ENCODE data around the gene ZNF429.
"Not testable (repeated sequence)": the region's sequence is repeated elsewhere in the genome, so short reads cannot be mapped to it uniquely, and the experiment has no call there.

The ZNF429 gene

DNA sequence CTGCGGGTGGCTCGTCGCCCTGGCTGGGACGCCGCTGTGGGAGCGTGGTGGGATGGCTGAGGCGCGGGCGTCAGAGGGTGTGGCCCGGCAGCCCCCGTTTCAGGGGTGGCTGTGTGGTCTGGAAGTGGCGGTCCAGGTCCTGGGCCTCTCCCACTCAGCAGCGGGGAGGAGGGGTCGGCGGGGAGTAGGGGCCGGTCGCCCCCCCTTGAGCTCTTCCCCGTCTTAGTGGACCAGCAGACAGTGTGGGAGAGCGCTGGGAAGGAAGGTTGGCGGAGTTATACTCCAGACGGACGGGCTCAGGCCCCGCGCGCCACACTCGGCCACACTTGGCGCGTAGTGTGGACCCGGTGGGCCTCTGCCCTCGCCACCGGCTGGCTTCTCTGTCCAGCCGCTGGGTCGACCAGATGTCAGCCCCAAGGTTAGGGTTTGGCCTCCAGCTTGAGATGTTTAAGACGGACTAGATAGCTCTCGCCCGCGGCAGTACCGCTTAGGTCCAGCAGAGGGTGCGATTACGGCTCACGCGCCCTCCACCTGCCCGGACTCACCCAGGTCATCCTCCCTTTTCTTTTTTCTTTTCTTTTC lies 21.7 kb upstream of the ZNF429 start:
- H3K4me1 ChIP-seq (ENCODE audit: control insufficient read depth, insufficient read depth, low read length, unreplicated experiment), result no peaks in the 10 kb centered on the region
- no peaks in the 10 kb centered on the region for H3K27me3 ChIP-seq (ENCODE audit: insufficient read depth, low read length)
- H3K36me3 ChIP-seq (ENCODE audit: insufficient read depth, low read length), result no peaks in the 10 kb centered on the region
- H2AFZ ChIP-seq (ENCODE audit: low read length, unreplicated experiment), result no peak overlapping the region
- no peaks in the 10 kb centered on the region for H3K79me2 ChIP-seq (ENCODE audit: control insufficient read depth, insufficient read depth, low read length, unreplicated experiment)
- no peak overlapping the region for H3K27ac ChIP-seq (ENCODE audit: low read depth, low read length)
- no peak overlapping the region for H3K4me3 ChIP-seq (ENCODE audit: low read depth, low read length)

DNA sequence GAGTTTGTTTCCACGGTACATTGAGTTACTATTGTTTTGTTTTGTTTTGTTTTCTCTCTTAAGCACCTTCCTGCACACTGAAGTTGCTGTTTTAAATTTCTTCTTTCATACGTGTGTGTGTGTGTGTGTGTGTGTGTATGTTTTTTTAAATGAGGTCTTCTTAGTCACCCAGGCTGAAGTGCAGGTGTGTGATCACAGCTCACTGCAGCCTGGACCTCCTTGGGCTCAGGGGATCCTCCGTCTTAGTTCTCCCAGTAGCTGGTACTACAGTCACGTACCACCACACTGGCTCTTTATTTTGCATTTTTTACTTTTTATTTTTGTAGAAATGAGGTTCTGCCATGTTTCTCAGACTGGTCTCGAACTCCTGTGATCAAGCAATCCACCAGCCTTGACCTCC lies 20.8 kb upstream of the ZNF429 start:
- Histone ChIP-seq H2AFZ (ENCODE audit: low read length, unreplicated experiment) (no peak overlapping the region), H3K4me3 (ENCODE audit: low read depth, low read length) (no peak overlapping the region), H3K27ac (ENCODE audit: low read depth, low read length) (no peak overlapping the region), H3K4me1 (ENCODE audit: control insufficient read depth, insufficient read depth, low read length, unreplicated experiment) (no peaks in the 10 kb centered on the region), H3K36me3 (ENCODE audit: insufficient read depth, low read length) (no peaks in the 10 kb centered on the region), H3K27me3 (ENCODE audit: insufficient read depth, low read length) (no peaks in the 10 kb centered on the region), H3K79me2 (ENCODE audit: control insufficient read depth, insufficient read depth, low read length, unreplicated experiment) (no peaks in the 10 kb centered on the region)

DNA sequence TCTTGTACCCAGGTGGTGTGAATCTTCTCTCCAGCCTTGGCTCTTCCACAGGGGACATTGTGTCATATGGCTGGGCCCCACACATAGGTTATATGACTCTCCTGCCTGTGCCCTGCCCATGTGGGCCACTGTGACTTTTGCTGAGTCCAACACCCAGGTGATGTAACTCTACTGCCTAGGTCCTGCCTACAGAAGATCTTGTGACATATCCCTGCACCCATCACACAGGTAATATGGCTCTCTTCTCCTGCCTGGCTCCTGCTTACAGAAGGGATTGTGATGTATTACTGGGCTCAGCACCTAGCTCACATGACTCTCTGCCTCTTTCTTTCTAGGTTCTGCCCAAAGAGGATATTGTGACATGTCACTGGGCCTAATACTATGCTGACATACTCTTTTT lies 19.5 kb upstream of the ZNF429 start:
- H3K79me2 ChIP-seq (ENCODE audit: control insufficient read depth, insufficient read depth, low read length, unreplicated experiment), result no peaks in the 10 kb centered on the region
- H3K27me3 ChIP-seq (ENCODE audit: insufficient read depth, low read length), result no peaks in the 10 kb centered on the region
- no peak overlapping the region for H2AFZ ChIP-seq (ENCODE audit: low read length, unreplicated experiment)
- no peak overlapping the region for H3K4me3 ChIP-seq (ENCODE audit: low read depth, low read length)
- no peak overlapping the region for H3K27ac ChIP-seq (ENCODE audit: low read depth, low read length)
- no peaks in the 10 kb centered on the region for H3K4me1 ChIP-seq (ENCODE audit: control insufficient read depth, insufficient read depth, low read length, unreplicated experiment)
- H3K36me3 ChIP-seq (ENCODE audit: insufficient read depth, low read length), result no peaks in the 10 kb centered on the region

DNA sequence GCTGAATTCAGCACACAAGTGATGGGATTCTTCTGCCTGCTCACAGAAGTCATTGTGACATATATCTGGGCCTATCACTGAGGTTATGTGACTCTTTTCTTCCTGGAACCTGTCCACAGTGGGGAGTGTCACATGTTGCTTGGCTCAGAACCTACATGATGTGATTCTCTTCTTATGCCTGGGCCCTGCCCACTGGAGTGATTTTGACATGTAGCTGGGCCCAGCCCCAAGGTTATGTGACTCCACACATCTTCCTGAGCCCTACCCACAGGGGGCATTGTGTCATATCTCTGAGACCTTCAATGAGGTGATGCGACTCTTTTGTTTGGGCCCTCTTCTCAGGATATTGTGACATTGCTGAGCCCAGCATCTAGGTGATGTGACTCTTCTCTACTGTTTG lies 17.4 kb upstream of the ZNF429 start:
- no peaks in the 10 kb centered on the region for H3K79me2 ChIP-seq (ENCODE audit: control insufficient read depth, insufficient read depth, low read length, unreplicated experiment)
- H3K36me3 ChIP-seq (ENCODE audit: insufficient read depth, low read length), result no peaks in the 10 kb centered on the region
- no peak overlapping the region for H3K27ac ChIP-seq (ENCODE audit: low read depth, low read length)
- no peak overlapping the region for H3K4me3 ChIP-seq (ENCODE audit: low read depth, low read length)
- no peaks in the 10 kb centered on the region for H3K27me3 ChIP-seq (ENCODE audit: insufficient read depth, low read length)
- H2AFZ ChIP-seq (ENCODE audit: low read length, unreplicated experiment), result no peak overlapping the region
- H3K4me1 ChIP-seq (ENCODE audit: control insufficient read depth, insufficient read depth, low read length, unreplicated experiment), result no peaks in the 10 kb centered on the region

DNA sequence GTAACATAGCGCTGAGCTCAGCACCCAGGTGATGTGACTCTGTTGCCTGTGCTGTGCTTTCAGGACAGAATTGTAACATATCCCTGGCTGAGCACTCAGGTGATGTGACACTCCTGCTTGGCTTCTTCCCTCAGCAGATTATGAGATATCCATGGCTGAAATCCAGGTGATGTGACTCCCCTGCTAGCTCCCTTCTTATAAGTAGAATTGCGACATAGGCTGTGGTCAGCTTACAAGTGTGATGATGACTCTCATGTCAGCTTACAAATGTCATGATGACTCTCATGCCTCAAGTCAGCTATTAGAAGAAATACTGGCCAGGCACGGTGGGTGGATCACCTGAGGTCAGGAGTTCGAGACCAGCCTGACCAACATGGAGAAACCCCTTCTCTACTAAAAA lies 14.3 kb upstream of the ZNF429 start:
- Histone ChIP-seq H3K4me1 (ENCODE audit: control insufficient read depth, insufficient read depth, low read length, unreplicated experiment) (no peaks in the 10 kb centered on the region), H2AFZ (ENCODE audit: low read length, unreplicated experiment) (no peak overlapping the region), H3K36me3 (ENCODE audit: insufficient read depth, low read length) (no peaks in the 10 kb centered on the region), H3K79me2 (ENCODE audit: control insufficient read depth, insufficient read depth, low read length, unreplicated experiment) (no peaks in the 10 kb centered on the region), H3K27me3 (ENCODE audit: insufficient read depth, low read length) (no peaks in the 10 kb centered on the region), H3K4me3 (ENCODE audit: low read depth, low read length) (no peak overlapping the region), H3K27ac (ENCODE audit: low read depth, low read length) (no peak overlapping the region)

DNA sequence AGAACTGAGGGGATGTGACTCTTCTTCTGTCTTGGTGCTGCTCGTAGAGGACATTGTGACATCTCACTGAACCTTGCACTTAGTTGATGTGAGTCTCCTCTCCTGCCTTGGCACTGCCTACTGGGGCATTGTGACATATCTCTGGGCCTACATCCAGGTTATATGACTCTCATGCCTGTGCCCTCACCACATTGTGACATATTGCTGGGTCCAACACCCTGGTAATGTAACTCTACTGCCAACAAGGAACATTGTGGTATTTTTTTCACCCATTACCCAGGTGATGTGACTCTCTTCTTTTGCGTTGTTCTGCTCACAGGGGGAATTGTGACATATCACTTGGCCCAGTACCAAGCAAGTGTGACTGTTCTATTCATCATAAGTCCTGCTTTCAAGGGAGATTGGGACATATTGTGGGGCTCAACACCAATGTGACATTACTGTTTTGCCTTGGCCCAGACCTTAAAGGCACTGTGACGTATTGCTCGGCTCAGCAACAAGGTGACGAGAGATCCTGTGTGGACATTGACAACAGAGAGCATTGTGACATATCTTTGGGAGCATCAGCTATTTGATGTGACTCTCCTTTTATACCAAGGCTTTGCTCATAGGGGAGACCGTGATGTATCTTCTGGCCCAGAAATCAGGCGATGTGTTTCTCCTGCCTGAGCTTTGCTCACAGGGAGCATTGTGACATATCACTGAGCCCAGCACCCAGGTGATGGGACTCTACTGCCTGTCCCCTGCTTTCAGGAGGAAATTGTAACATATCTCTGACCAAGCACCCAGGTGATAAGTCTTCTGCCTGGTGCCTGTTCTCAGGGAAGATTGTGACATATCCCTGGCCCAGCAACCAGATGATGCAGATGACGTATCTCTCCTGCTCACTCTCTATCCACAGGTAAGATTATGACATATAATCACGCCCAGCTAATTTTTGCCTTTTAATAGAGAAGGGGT lies 12.2 kb upstream of the ZNF429 start:
- Histone ChIP-seq H3K4me1 (ENCODE audit: control insufficient read depth, insufficient read depth, low read length, unreplicated experiment) (no peaks in the 10 kb centered on the region), H3K36me3 (ENCODE audit: insufficient read depth, low read length) (no peaks in the 10 kb centered on the region), H3K4me3 (ENCODE audit: low read depth, low read length) (no peak overlapping the region), H2AFZ (ENCODE audit: low read length, unreplicated experiment) (no peak overlapping the region), H3K27ac (ENCODE audit: low read depth, low read length) (no peak overlapping the region), H3K79me2 (ENCODE audit: control insufficient read depth, insufficient read depth, low read length, unreplicated experiment) (no peaks in the 10 kb centered on the region), H3K27me3 (ENCODE audit: insufficient read depth, low read length) (no peaks in the 10 kb centered on the region)

DNA sequence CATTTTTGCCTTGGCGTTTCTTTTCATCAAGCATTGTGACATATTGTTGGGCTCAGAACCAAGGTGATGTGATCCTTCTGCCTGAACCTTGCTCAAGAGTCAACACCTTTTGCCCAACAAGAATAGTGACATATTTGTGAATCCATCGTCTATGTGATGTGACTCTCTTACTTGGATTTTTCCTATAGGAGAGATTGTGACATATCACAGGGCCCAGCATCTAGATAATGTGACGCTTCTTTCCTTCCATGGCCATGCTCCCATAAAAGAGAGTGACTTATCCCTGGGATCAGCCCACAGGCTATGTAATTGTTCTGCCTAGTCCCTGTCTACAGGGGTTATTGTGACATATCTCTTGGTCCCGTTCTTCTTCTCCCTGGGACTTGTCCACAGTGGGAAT lies 8.5 kb upstream of the ZNF429 start:
- no peaks in the 10 kb centered on the region for H3K36me3 ChIP-seq (ENCODE audit: insufficient read depth, low read length)
- H3K4me1 ChIP-seq (ENCODE audit: control insufficient read depth, insufficient read depth, low read length, unreplicated experiment), result no peaks in the 10 kb centered on the region
- no peaks in the 10 kb centered on the region for H3K79me2 ChIP-seq (ENCODE audit: control insufficient read depth, insufficient read depth, low read length, unreplicated experiment)
- no peak overlapping the region for H3K4me3 ChIP-seq (ENCODE audit: low read depth, low read length)
- H2AFZ ChIP-seq (ENCODE audit: low read length, unreplicated experiment), result no peak overlapping the region
- H3K27me3 ChIP-seq (ENCODE audit: insufficient read depth, low read length), result no peaks in the 10 kb centered on the region
- no peak overlapping the region for H3K27ac ChIP-seq (ENCODE audit: low read depth, low read length)

DNA sequence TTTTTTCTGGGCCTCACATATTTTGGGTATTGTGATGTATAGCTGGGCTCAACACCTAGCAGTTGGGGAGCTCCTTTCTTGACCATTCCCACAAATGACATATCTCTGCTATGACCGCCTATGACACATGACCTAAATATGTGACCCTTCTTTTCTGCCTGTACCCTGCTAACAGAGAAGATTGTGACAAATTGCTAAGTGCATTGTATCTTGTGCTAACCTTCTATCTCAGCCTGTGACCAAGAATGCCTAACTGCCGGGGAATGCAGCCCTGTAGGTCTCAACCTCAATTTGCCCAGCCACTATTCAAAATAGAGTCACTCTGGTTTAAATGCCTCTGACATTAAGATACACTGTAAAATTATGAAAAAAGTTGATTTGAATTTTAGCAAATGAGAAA lies 6.8 kb upstream of the ZNF429 start:
- H3K79me2 ChIP-seq (ENCODE audit: control insufficient read depth, insufficient read depth, low read length, unreplicated experiment), result no peaks in the 10 kb centered on the region
- H3K4me1 ChIP-seq (ENCODE audit: control insufficient read depth, insufficient read depth, low read length, unreplicated experiment), result no peaks in the 10 kb centered on the region
- H3K4me3 ChIP-seq (ENCODE audit: low read depth, low read length), result no peak overlapping the region
- H3K27ac ChIP-seq (ENCODE audit: low read depth, low read length), result no peak overlapping the region
- H2AFZ ChIP-seq (ENCODE audit: low read length, unreplicated experiment), result no peak overlapping the region
- no peaks in the 10 kb centered on the region for H3K27me3 ChIP-seq (ENCODE audit: insufficient read depth, low read length)
- no peaks in the 10 kb centered on the region for H3K36me3 ChIP-seq (ENCODE audit: insufficient read depth, low read length)

DNA sequence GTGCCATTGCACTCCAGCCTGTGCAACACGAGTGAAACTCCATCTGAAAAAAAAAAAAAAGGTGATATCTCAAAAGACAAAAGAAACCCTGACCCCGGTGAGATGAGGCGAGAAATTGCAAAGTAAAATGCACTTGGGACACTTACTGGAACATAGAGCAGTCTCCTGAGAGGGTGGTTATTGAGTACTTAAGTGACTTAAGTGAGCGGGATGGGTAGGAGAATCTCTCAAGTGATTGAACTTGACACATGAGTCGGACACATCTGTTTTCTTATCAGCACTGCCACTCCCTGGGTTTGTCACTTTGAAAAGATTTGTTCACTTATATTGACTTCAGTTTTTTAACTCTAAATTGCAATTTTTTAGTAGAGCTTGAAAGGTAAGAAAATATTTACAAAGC lies 2.8 kb downstream of the ZNF429 start:
- Histone ChIP-seq H3K4me3 (ENCODE audit: low read depth, low read length) (no peak overlapping the region), H3K4me1 (ENCODE audit: control insufficient read depth, insufficient read depth, low read length, unreplicated experiment) (no peaks in the 10 kb centered on the region), H3K27me3 (ENCODE audit: insufficient read depth, low read length) (no peaks in the 10 kb centered on the region), H3K36me3 (ENCODE audit: insufficient read depth, low read length) (peaks cover 14% of the 10 kb centered on the region), H3K27ac (ENCODE audit: low read depth, low read length) (no peak overlapping the region), H2AFZ (ENCODE audit: low read length, unreplicated experiment) (no peak overlapping the region), H3K79me2 (ENCODE audit: control insufficient read depth, insufficient read depth, low read length, unreplicated experiment) (peaks cover 25% of the 10 kb centered on the region)

DNA sequence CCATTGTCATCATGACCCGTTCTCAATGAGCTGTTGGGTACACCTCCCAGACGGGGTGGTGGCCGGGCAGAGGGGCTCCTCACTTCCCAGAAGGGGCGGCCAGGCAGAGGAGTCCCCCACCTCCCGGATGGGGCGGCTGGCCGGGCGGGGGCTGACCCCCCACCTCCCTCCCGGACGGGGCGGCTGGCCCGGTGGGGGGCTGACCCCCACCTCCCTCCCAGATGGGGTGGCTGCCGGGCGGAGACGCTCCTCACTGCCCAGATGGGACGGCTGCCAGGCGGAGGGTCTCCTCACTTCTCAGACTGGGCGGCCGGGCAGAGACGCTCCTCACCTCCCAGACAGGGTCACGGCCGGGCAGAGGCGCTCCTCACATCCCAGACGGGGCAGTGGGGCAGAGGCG lies 5.7 kb downstream of the ZNF429 start:
- H3K79me2 ChIP-seq (ENCODE audit: control insufficient read depth, insufficient read depth, low read length, unreplicated experiment), result peaks cover 23% of the 10 kb centered on the region

DNA sequence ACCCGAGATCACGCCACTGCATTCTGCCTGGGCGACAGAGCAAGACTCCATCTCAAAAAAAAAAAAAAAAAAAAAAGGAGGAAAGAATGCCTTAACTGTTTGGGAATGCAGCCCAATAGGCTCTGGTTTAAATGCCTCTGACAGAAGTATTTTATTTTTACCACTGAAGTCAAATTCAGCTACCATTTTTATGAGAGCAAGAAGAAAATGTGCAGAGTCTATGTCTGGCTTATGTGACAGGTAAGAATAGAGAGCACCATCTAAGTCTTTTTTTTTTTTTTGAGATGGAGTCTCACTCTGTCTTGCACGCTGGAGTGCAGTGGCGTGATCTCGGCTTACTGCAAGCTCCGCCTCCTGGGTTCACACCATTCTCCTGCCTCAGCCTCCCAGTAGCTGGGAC lies 7.2 kb downstream of the ZNF429 start:
- H3K27ac ChIP-seq (ENCODE audit: low read depth, low read length), result not testable (repeated sequence)

More for the DNA sequence above, 5.7 kb downstream of the ZNF429 start:
- H3K27me3 ChIP-seq (ENCODE audit: insufficient read depth, low read length); H3K4me1 ChIP-seq (ENCODE audit: control insufficient read depth, insufficient read depth, low read length, unreplicated experiment); H3K27ac ChIP-seq (ENCODE audit: low read depth, low read length); H3K4me3 ChIP-seq (ENCODE audit: low read depth, low read length); H2AFZ ChIP-seq (ENCODE audit: low read length, unreplicated experiment): not testable (repeated sequence)
- peaks cover 14% of the 10 kb centered on the region for H3K36me3 ChIP-seq (ENCODE audit: insufficient read depth, low read length)

More for the DNA sequence above, 7.2 kb downstream of the ZNF429 start:
- H2AFZ ChIP-seq (ENCODE audit: low read length, unreplicated experiment); H3K4me1 ChIP-seq (ENCODE audit: control insufficient read depth, insufficient read depth, low read length, unreplicated experiment); H3K27me3 ChIP-seq (ENCODE audit: insufficient read depth, low read length); H3K4me3 ChIP-seq (ENCODE audit: low read depth, low read length); H3K36me3 ChIP-seq (ENCODE audit: insufficient read depth, low read length): not testable (repeated sequence)
- H3K79me2 ChIP-seq (ENCODE audit: control insufficient read depth, insufficient read depth, low read length, unreplicated experiment), result peaks cover 20% of the 10 kb centered on the region

All from ACC112 (cell line).